Globus pallidus (tissue), 1 donor: ENCODE measurements around the gene ROGDI.
A peak's percentile ranks its signal among the peaks of the same experiment; 100 is the strongest.

Experiments
- DNase-seq: peaks from one replicate; pipeline ENCODE4 v3.0.0-alpha.2; 2015; ENCODE audit warnings: low spot score

Gene ROGDI

GRCh38 chr16:4766875-4767628 lies 35.4 kb downstream of the ROGDI start, which contains the start of gene ZNF500:
Gene ZNF500, minus strand, starts transcription at chr16:4767162. Its CDS starts 1,184 bp downstream, at chr16:4765978.
- DNase-seq: peak; percentile 95

GRCh38 chr16:4765511-4766474 lies 36.6 kb downstream of the ROGDI start:
- DNase-seq: no peak

- no peak for DNase-seq
These were observed 38.6 kb downstream of the ROGDI start for GRCh38 chr16:4763791-4764190.

GRCh38 chr16:4762205-4762604 lies 40.2 kb downstream of the ROGDI start:
- DNase-seq: no peak

- DNase-seq: no peak
These were observed 42.1 kb downstream of the ROGDI start for GRCh38 chr16:4760221-4760910.

- no peak for DNase-seq
These were observed 46.7 kb downstream of the ROGDI start for GRCh38 chr16:4755687-4756086.

GRCh38 chr16:4754865-4755264 lies 47.6 kb downstream of the ROGDI start:
- no peak for DNase-seq

- no peak for DNase-seq
These were observed 49.2 kb downstream of the ROGDI start for GRCh38 chr16:4753227-4753626.

- no peak for DNase-seq
These were observed 49.9 kb downstream of the ROGDI start for GRCh38 chr16:4752351-4753100.

GRCh38 chr16:4750896-4751295 lies 51.5 kb downstream of the ROGDI start:
- DNase-seq: no peak

- no peak for DNase-seq
These were observed 52.7 kb downstream of the ROGDI start for GRCh38 chr16:4749700-4750257.

- no peak for DNase-seq
These were observed 53.6 kb downstream of the ROGDI start for GRCh38 chr16:4748682-4749411.

- no peak for DNase-seq
These were observed 54.3 kb downstream of the ROGDI start for GRCh38 chr16:4747906-4748681.

- no peak for DNase-seq
These were observed 55.4 kb downstream of the ROGDI start for GRCh38 chr16:4746991-4747574.
